Activated effector memory CD4-positive, alpha-beta T cell treated with anti-CD3 and anti-CD28 coated beads, Interleukin-2, amount 50 U/mL, for 16 hours (primary cell): ENCODE data around the gene WWOX.

Source experiments
- DNase-seq: peaks from one replicate; pipeline ENCODE4 v3.0.0-alpha.2; 2020

Gene WWOX

GRCh38 chr16:78754713-78755112 lies 655.3 kb downstream of the WWOX start:
- no peak for DNase-seq

- DNase-seq, result no peak
These were observed 656.6 kb downstream of the WWOX start for GRCh38 chr16:78755751-78756661.

GRCh38 chr16:78759596-78759995 lies 660.1 kb downstream of the WWOX start:
- DNase-seq, result no peak

GRCh38 chr16:78760611-78761010 lies 661.2 kb downstream of the WWOX start:
- DNase-seq, result no peak

GRCh38 chr16:78761427-78761826 lies 662.0 kb downstream of the WWOX start:
- no peak for DNase-seq

GRCh38 chr16:78762222-78762621 lies 662.8 kb downstream of the WWOX start:
- DNase-seq, result no peak

- no peak for DNase-seq
These were observed 664.5 kb downstream of the WWOX start for GRCh38 chr16:78763821-78764440.

- DNase-seq, result no peak
These were observed 665.0 kb downstream of the WWOX start for GRCh38 chr16:78764478-78764877.

- no peak for DNase-seq
These were observed 668.8 kb downstream of the WWOX start for GRCh38 chr16:78768226-78768625.

- DNase-seq, result peak; percentile 76
These were observed 669.3 kb downstream of the WWOX start for GRCh38 chr16:78768718-78769117.

- DNase-seq, result peak; percentile 94
These were observed 671.1 kb downstream of the WWOX start for GRCh38 chr16:78770353-78771091.

- no peak for DNase-seq
These were observed 673.8 kb downstream of the WWOX start for GRCh38 chr16:78773291-78773702.

GRCh38 chr16:78773706-78774105 lies 674.3 kb downstream of the WWOX start:
- DNase-seq, result no peak

- peak; percentile 82 for DNase-seq
These were observed 675.7 kb downstream of the WWOX start for GRCh38 chr16:78775161-78775561.

- DNase-seq, result peak; percentile 75
These were observed 678.9 kb downstream of the WWOX start for GRCh38 chr16:78778101-78779004.

- no peak for DNase-seq
These were observed 681.4 kb downstream of the WWOX start for GRCh38 chr16:78780808-78781207.

- no peak for DNase-seq
These were observed 683.1 kb downstream of the WWOX start for GRCh38 chr16:78782572-78782971.

- no peak for DNase-seq
These were observed 684.2 kb downstream of the WWOX start for GRCh38 chr16:78783570-78784079.

- DNase-seq, result no peak
These were observed 685.3 kb downstream of the WWOX start for GRCh38 chr16:78784771-78785170.

GRCh38 chr16:78785218-78785617 lies 685.8 kb downstream of the WWOX start:
- DNase-seq, result no peak

- DNase-seq, result no peak
These were observed 687.2 kb downstream of the WWOX start for GRCh38 chr16:78786635-78787034.

GRCh38 chr16:78788276-78788675 lies 688.8 kb downstream of the WWOX start:
- DNase-seq, result no peak
